Cerebellar nuclear complex (tissue), 1 donor: ENCODE measurements around the gene MET.

Experiments used
- DNase-seq, 2 experiments: peaks; one replicate each; lab custom pipeline; 2025; lab: John Stamatoyannopoulos, UW

MET gene

GRCh38 chr7:116665332-116665996 is 6.5 kb upstream of the MET start:
- no peak for DNase-seq

DNA sequence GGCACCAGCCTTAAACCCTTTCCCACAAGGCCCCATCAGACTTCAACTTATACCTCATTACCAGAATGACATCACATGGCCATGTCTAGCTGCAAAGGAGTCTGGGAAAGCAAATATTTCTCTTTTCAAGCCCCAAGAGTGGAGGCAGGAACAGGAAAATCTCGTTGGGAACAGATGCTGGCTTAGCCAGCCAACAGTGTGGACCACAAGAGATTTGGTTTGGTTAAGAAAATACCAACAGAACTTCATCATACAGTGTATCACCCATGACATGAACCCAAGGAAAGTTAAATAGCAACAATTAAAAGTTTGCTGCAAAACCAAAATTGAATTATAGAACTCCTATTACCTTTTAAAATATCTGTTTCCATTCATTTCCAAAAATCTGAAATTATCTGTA is 2.2 kb upstream of the MET start:
- no peak for DNase-seq

- no peak for DNase-seq
Observed at GRCh38 chr7:116670409-116671015, 1.5 kb upstream of the MET start.

- DNase-seq = no peak
Observed at GRCh38 chr7:116671111-116671510, 885 bp upstream of the MET start.

- no peak for DNase-seq
Observed at GRCh38 chr7:116672596-116673456, 830 bp downstream of the MET start.

DNA sequence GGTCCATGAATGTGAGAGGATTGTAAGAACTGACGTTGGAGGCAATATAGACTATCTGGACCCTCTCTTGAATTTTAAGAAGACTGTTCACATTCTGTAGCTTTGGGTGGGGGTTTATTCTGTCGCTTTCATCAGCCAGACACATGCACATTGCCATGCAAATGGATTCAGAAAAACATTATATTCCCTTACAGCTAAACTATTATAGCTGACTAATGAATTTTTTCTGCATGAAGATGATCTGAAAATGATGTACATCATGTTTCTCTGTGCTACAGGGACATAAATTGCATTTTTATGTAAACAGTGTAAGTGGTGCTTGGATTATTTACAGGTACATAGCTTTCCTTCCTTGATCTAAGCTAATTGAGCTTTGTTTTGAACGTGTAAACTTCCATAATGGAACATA is 1.5 kb downstream of the MET start:
- no peak for DNase-seq

- DNase-seq = no peak
Observed at GRCh38 chr7:116674508-116675173, 2.6 kb downstream of the MET start.

DNA sequence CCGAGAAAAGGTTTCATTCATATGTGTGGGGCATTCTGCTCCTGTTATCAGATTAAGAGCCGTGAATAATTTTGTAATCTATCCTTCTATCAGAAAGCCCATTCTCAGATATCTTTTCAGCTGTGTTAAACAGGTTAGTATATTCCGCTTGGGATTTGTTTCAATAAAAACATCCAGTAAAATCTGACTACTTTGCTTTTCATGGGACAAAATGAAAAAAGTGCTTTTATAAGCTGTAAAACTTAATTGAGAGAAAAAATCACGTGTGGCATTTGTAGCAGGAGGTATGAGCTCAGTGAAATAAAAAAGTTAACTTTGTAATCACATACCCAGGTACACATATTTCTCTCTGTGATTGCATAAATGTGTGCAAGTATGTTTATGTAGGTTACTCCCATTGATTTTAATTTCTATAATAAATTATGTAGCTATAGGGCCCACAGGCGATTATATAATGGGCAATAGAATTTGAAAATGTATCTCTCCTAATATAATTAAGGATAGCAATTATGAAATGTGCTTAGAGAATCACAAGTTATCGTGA is 3.9 kb downstream of the MET start:
- DNase-seq = no peak

- DNase-seq = no peak
Observed at GRCh38 chr7:116678780-116679179, 6.8 kb downstream of the MET start.

- DNase-seq = no peak
Observed at GRCh38 chr7:116679500-116679899, 7.5 kb downstream of the MET start.

GRCh38 chr7:116683786-116684185 is 11.8 kb downstream of the MET start:
- no peak for DNase-seq

DNA sequence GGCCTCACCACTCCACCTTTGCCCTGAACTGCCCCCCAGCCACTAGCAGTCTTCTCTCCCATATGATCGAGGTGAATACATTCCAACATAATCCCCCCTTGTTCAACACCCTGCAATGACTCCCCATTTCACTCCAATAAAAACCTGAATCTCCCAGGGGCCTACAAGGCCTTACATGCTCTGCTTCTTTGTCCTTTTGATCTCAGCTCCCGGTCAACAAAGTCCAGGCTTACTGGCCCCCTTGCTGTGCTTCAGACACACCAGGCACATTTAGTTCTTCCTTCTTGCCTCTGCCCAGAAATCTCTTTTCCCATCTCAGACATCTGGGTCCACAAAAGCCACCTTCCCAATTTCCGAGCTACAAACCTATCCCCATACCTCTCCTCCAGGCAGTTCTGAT is 14.0 kb downstream of the MET start:
- no peak for DNase-seq

DNA sequence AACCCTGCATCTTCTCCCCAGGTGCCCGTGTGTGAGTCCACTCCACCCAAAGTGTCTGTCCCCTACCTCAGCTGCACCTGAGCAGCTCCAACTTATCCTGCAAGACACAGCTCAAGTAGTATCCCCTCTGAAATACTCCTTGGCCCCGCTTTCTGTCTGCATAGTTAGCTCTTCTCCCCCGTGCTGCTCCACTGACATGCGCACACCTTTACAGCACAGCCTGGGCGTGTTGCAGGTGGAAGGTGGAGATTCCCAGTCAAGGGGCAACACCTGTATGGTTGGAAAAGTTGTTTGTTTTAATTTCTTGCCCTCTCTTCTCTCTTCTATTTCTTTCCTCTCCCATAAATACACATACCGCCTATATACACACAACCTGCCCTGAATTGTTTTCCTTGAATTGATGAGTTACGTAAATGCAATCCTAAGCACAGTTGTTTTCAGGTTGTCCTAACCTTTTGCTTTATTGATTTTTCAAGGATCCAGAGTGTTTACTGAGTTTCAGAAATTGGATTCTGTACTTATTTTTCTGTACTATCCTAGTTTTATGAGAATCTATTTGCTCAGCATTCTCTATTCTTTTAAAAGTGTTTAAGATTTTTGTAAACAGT is 14.9 kb downstream of the MET start:
- no peak for DNase-seq

GRCh38 chr7:116687801-116688201 is 15.8 kb downstream of the MET start:
- DNase-seq = no peak

DNA sequence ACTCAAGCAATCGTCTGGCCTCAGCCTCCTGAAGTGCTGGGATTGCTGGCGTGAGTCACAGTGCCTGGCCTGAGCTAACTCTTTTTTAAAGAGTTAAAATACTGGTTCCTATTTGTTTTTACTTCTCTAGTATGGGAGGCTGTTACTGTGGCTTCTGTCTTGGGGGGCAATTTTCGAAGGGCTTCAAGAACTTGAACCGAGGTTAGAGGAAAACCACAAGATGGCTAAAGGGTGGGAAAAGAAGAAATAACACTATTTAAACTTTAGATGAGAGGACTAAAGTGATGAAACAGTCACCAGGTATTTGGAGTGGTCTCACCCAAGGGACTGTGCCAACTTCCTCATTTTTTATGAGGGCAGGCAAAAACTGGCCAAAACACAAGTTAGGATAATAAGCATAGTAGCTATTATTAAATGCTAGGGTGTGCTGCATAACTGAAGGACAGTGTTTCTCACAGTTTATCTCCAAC is 17.8 kb downstream of the MET start:
- DNase-seq = no peak

DNA sequence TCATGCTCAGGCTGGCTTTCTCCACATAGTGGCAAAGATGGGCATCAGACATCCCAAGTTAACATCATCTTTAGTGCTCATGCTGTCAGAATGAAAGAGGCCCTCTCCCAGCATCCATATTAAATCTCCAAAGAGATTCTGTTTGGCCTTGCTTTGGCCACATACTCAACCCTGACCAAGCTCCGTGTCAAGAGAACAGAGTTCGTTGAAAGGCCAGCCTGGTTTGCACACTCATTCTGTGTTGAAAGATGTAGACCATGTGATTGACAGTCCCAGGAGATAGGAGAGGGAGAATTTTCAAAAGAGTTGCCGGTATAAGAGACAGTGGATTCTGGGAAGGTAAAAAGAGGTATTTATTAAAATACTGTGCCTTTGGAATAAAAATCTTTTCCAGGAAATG is 19.7 kb downstream of the MET start:
- DNase-seq = no peak

DNA sequence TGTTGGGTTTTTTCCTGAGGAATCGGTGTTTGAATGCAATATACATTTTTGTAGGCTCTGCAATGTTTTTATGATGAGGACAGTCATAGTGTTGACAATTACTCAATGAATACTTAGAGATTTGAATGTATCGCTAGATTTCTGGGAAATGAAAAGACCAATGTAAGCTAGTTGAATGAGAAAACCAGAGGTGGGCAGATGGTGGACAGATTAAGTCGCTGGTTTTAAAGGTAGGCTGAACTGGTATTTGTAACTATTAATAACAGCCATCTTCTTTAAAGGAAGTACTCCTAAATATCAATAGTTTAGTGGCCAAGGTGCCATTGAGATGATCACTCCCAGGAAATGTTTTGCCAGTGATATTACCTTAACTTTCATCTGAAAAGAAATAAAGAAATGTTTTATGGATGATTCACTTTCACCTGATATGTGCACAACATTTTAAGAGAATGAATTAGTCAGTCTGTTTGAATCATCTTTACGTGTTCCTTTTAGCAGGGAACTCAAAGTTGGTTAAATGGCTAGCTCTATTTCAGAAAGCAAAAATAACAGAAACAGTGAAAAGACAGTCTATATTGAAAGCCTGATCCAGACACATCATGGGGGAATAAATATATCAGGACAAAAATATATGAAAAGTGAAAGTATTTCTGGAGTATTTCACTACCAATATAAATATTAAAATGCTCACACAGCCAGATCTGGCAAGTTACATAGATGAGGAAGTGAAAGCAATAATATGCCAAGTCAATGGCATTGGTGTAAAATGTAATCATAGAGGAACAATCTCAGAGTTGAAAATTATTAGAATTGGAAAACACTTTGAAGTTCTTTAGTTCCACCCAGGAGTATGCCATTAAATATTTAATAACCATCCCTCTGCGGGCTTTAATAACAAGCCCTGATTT is 20.7 kb downstream of the MET start:
- DNase-seq = no peak

GRCh38 chr7:116696707-116697106 is 24.7 kb downstream of the MET start:
- no peak for DNase-seq

DNA sequence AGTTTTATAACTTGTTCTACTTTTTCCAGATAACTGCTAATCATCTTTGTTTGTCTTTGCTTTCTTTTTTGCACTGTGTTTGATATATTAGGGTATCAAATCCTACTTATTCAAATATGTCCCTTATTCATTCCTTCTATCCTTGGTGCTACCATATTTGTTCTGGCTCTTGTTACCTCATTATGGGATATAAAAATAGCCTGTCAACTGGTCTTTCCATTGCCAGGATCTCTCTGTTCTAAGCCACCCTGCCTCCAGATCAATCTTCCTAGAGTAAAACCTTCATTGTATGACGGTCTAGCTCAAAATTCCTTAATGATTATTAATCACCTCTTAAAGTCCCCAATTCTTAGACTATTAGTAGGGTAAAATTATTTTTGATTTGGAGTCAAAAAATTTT is 25.2 kb downstream of the MET start:
- no peak for DNase-seq

DNA sequence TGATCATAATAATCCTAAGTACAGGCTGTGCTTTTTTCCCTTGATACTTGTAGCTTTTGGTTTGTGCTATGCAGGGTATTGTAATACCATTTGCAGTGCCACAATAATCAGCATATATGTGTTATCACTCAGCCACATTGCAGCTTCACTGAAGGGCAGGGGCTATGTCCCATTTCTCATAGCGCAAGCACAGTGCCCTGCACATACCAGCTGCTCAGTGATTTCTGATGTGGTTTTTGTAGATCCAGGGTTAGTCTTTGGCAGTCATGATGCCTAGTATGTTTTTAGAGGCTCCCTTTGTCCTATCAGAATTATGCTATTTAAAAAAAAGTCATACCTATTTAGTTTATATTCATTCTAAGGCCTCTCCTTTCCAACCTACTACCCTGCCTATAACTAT is 25.8 kb downstream of the MET start:
- DNase-seq = no peak

DNA sequence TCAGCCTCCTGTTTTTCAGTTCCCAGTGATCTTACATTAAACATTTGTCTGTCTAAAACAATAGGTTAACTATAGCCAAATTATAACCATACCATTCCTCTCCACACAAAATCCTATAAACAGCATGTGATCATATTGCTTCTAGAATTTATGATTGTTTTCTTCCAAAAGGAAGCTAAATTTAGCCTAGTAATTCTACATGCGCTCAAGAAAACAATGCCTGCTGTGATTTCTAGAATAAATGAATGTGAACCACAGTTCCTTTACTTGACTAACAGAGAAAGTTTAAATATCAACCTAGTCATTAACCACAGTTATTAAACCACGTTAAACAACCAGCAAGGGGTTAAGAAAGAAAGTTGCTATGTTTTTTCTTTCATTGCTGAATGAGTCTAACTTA is 26.4 kb downstream of the MET start:
- DNase-seq = no peak
